Neural progenitor cell (in vitro differentiated cells): Measurements from ENCODE around the gene CD300E. TPM values are rescaled to one million over a fixed set of nuclear protein-coding genes. Genes with fewer than 3 reads are reported as not detected.

Experiments used
- DNase-seq: peaks from one replicate; pipeline ENCODE4 v3.0.0-alpha.2; 2016; ENCODE audit warnings: low spot score
- H2AFZ ChIP-seq: fragments of 200-600 bp; sonication (generic); replicated peaks from 2 replicates; pipeline ENCODE4 v1.6.1; 2016; ENCODE audit warnings: antibody characterized with exemption
- H3F3A ChIP-seq: fragments of 200-600 bp; sonication (generic); 2 replicates; pipeline ENCODE4 v1.6.1; 2016; ENCODE audit warnings: antibody characterized with exemption, low read depth
- H3K27ac ChIP-seq: fragments of 200-600 bp; sonication (generic); 2 replicates; pipeline ENCODE4 v1.5.1; 2016; ENCODE audit warnings: mild to moderate bottlenecking
- H3K27me3 ChIP-seq: fragments of 200-600 bp; sonication (generic); 2 replicates; pipeline ENCODE4 v1.6.1; 2016; ENCODE audit warnings: mild to moderate bottlenecking, moderate library complexity
- H3K36me3 ChIP-seq: fragments of 200-600 bp; sonication (generic); 2 replicates; pipeline ENCODE4 v1.5.1; 2016
- H3K4me1 ChIP-seq: fragments of 200-600 bp; sonication (generic); 2 replicates; pipeline ENCODE4 v1.6.1; 2016; ENCODE audit warnings: mixed run types
- H3K4me2 ChIP-seq: fragments of 200-600 bp; sonication (generic); 2 replicates; pipeline ENCODE4 v1.6.1; 2016
- H3K4me3 ChIP-seq: fragments of 200-600 bp; sonication (generic); 2 replicates; pipeline ENCODE4 v1.5.1; 2016
- H3K79me2 ChIP-seq: fragments of 200-600 bp; sonication (generic); 2 replicates; pipeline ENCODE4 v1.6.1; 2016; ENCODE audit warnings: low read depth
- H3K9ac ChIP-seq: fragments of 200-600 bp; sonication (generic); 2 replicates; pipeline ENCODE4 v1.6.1; 2016
- H3K9me3 ChIP-seq: fragments of 200-600 bp; sonication (generic); 2 replicates; pipeline ENCODE4 v1.5.1; 2016; ENCODE audit warnings: low read depth
- H4K20me1 ChIP-seq: fragments of 200-600 bp; sonication (generic); 2 replicates; pipeline ENCODE4 v1.6.1; 2016; ENCODE audit warnings: low read depth
- H3K27ac Mint-ChIP-seq: 3 replicates; pipeline ENCODE4 v1.8.0; 2021; ENCODE audit warnings: mixed read lengths
- H3K27me3 Mint-ChIP-seq: 2 replicates; pipeline ENCODE4 v1.8.0; 2022; ENCODE audit warnings: low read depth, mild to moderate bottlenecking, inconsistent platforms, moderate library complexity, mixed read lengths; ENCODE audit not compliant: insufficient read depth
- H3K36me3 Mint-ChIP-seq: 3 replicates; pipeline ENCODE4 v1.8.0; 2021; ENCODE audit warnings: mixed read lengths
- H3K4me1 Mint-ChIP-seq: 3 replicates; pipeline ENCODE4 v1.8.0; 2021; ENCODE audit warnings: mixed read lengths
- H3K4me3 Mint-ChIP-seq: 3 replicates; pipeline ENCODE4 v1.8.0; 2021; ENCODE audit warnings: mild to moderate bottlenecking, moderate library complexity, mixed read lengths
- H3K9me3 Mint-ChIP-seq: 3 replicates; pipeline ENCODE4 v1.8.0; 2020; ENCODE audit warnings: mixed read lengths
- CTCF ChIP-seq: fragments of 200-600 bp; sonication (generic); IDR thresholded peaks from 2 replicates; pipeline ENCODE4 v1.5.1; 2017; ENCODE audit warnings: antibody characterized with exemption, mild to moderate bottlenecking
- EZH2 ChIP-seq: fragments of 200-600 bp; sonication (generic); IDR thresholded peaks from 2 replicates; pipeline ENCODE4 v1.6.1; 2017; ENCODE audit warnings: antibody characterized with exemption, mild to moderate bottlenecking, moderate library complexity
- EZH2phosphoT487 ChIP-seq: fragments of 200-600 bp; sonication (generic); IDR thresholded peaks from 2 replicates; pipeline ENCODE4 v1.6.1; 2017; ENCODE audit warnings: antibody characterized with exemption
- total RNA-seq: library from RNA; depleted of rRNA; stranded (reverse); fragments of >200 nt; gene quantifications from 2 replicates; pipeline ENCODE4 v1.2.3, GENCODE V29; 2015; ENCODE audit warnings: low replicate concordance

CD300E gene
- total RNA-seq, 1 donor from 2014 or later: not detected

GRCh38 chr17:74652020-74652419, 28.5 kb upstream of the CD300E start:
- no peak overlapping the region for H3K4me3 ChIP-seq
- no peaks in the 10 kb centered on the region for H4K20me1 ChIP-seq
- no peaks in the 10 kb centered on the region for H3K36me3 ChIP-seq
- H3K4me2 ChIP-seq: no peak overlapping the region
- peaks cover 84% of the 10 kb centered on the region for H3K27me3 ChIP-seq
- Mint-ChIP-seq H3K27me3 (peaks cover 25% of the 10 kb centered on the region), H3K9me3 (no peaks in the 10 kb centered on the region), H3K36me3 (no peaks in the 10 kb centered on the region), H3K4me1 (no peaks in the 10 kb centered on the region), H3K4me3 (no peak overlapping the region), H3K27ac (no peak overlapping the region)
- no peaks in the 10 kb centered on the region for H3F3A ChIP-seq
- H3K79me2 ChIP-seq: no peaks in the 10 kb centered on the region
- no peak overlapping the region for H3K27ac ChIP-seq
- no peak overlapping the region for H3K9ac ChIP-seq
- H3K4me1 ChIP-seq: no peaks in the 10 kb centered on the region
- no peaks in the 10 kb centered on the region for H3K9me3 ChIP-seq
- H2AFZ ChIP-seq: no peak overlapping the region
- DNase-seq: no peak
- TF ChIP-seq EZH2phosphoT487 (no peak), CTCF (no peak), EZH2 (no peak)

- Histone ChIP-seq H2AFZ (no peak overlapping the region), H3F3A (no peaks in the 10 kb centered on the region), H3K4me3 (no peak overlapping the region), H3K27ac (no peak overlapping the region), H3K9ac (no peak overlapping the region), H3K79me2 (no peaks in the 10 kb centered on the region), H3K9me3 (no peaks in the 10 kb centered on the region), H4K20me1 (no peaks in the 10 kb centered on the region), H3K36me3 (no peaks in the 10 kb centered on the region), H3K27me3 (peaks cover 71% of the 10 kb centered on the region), H3K4me2 (no peak overlapping the region), H3K4me1 (no peaks in the 10 kb centered on the region)
- peaks cover 27% of the 10 kb centered on the region for H3K27me3 Mint-ChIP-seq
- TF ChIP-seq EZH2: no peak
- TF ChIP-seq CTCF: no peak
- TF ChIP-seq EZH2phosphoT487: no peak
- no peaks in the 10 kb centered on the region for H3K4me1 Mint-ChIP-seq
- H3K27ac Mint-ChIP-seq: no peak overlapping the region
- H3K36me3 Mint-ChIP-seq: no peaks in the 10 kb centered on the region
- H3K4me3 Mint-ChIP-seq: no peak overlapping the region
- DNase-seq: no peak
- H3K9me3 Mint-ChIP-seq: no peaks in the 10 kb centered on the region
These were observed 26.4 kb upstream of the CD300E start for GRCh38 chr17:74649909-74650308.

- Mint-ChIP-seq H3K4me1 (no peaks in the 10 kb centered on the region), H3K4me3 (no peak overlapping the region), H3K27me3 (peaks cover 26% of the 10 kb centered on the region), H3K36me3 (no peaks in the 10 kb centered on the region), H3K9me3 (no peaks in the 10 kb centered on the region), H3K27ac (no peak overlapping the region)
- no peak overlapping the region for H3K4me3 ChIP-seq
- DNase-seq: no peak
- no peak overlapping the region for H3K27ac ChIP-seq
- no peaks in the 10 kb centered on the region for H3K36me3 ChIP-seq
- H3K27me3 ChIP-seq: peaks cover 59% of the 10 kb centered on the region
- no peak overlapping the region for H3K9ac ChIP-seq
- H3K4me1 ChIP-seq: no peaks in the 10 kb centered on the region
- TF ChIP-seq EZH2phosphoT487: no peak
- TF ChIP-seq CTCF: no peak
- no peak for TF ChIP-seq EZH2
- no peaks in the 10 kb centered on the region for H3K9me3 ChIP-seq
- no peak overlapping the region for H3K4me2 ChIP-seq
- no peak overlapping the region for H2AFZ ChIP-seq
- no peaks in the 10 kb centered on the region for H3K79me2 ChIP-seq
- no peaks in the 10 kb centered on the region for H3F3A ChIP-seq
- H4K20me1 ChIP-seq: no peaks in the 10 kb centered on the region
These were observed 24.5 kb upstream of the CD300E start for GRCh38 chr17:74647871-74648672.
